ENCODE measurements around the gene TACC2. TPM values are rescaled to one million over a fixed set of nuclear protein-coding genes. Genes with fewer than 3 reads are reported as not detected.

TACC2 gene
- total RNA-seq, 3 donors from 2014 or later = 26.1 to 30.5 (median 28.5) TPM

DNA sequence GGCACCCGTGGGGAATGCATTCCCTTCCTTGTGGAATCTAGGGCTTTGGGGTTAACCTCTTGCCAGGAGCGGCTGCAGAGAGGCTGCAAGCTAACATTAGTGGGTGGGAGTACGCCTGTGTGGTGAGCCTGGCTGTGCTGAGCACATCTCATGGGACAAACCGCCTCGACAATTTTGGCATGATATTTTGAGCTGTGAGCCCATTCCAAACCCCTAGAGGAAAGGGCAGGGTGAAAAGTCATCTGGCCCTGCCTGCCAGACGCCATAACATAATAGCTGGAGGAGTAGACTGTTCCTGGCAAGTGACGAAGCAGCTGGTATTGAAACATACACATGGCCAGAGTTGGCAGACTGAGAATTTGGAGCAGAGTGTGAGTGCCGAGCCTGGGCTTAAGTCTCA lies 110.0 kb downstream of the TACC2 start:
- intact Hi-C loops (cut with DNase I; ENCODE audit: low total_unique reads) = no loop called here
- TF ChIP-seq POLR2A (IDR thresholded peaks at IDR 0.05) = no peak
- TF ChIP-seq POLR2AphosphoS5 (IDR thresholded peaks at IDR 0.05) = no peak
- TF ChIP-seq, protein P1, sequence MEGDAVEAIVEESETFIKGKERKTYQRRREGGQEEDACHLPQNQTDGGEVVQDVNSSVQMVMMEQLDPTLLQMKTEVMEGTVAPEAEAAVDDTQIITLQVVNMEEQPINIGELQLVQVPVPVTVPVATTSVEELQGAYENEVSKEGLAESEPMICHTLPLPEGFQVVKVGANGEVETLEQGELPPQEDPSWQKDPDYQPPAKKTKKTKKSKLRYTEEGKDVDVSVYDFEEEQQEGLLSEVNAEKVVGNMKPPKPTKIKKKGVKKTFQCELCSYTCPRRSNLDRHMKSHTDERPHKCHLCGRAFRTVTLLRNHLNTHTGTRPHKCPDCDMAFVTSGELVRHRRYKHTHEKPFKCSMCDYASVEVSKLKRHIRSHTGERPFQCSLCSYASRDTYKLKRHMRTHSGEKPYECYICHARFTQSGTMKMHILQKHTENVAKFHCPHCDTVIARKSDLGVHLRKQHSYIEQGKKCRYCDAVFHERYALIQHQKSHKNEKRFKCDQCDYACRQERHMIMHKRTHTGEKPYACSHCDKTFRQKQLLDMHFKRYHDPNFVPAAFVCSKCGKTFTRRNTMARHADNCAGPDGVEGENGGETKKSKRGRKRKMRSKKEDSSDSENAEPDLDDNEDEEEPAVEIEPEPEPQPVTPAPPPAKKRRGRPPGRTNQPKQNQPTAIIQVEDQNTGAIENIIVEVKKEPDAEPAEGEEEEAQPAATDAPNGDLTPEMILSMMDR (IDR thresholded peaks at IDR 0.05) = no peak
- Histone ChIP-seq H3K27ac (no peak overlapping the region), H3K4me1 (no peaks in the 10 kb centered on the region), H3K9me3 (no peaks in the 10 kb centered on the region), H3K36me3 (no peaks in the 10 kb centered on the region), H3K27me3 (no peaks in the 10 kb centered on the region), H3K4me3 (no peak overlapping the region)
- no peak for DNase-seq (ENCODE audit: low spot score in 2 of 2)

DNA sequence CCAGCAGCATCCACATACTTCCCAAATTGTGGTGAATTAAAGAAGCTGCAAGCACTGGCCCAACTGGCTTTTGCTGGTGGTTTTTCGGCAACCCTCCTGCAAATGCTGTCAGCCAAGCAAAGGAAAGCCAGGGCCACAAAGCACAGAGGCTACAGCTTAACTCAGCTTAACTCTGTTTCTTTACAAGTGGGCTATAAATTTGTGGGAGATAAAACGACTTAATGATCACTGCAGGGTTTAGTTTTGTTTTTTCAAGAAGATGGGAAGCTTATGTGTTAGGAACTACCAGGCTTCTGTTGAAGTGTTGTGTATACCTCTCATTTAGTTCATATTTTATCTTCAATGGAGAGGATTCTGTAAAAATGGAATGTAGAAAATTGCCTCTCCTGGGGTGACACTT lies 110.6 kb downstream of the TACC2 start:
- Histone ChIP-seq H3K36me3 (no peaks in the 10 kb centered on the region), H3K27me3 (no peaks in the 10 kb centered on the region), H3K4me1 (no peaks in the 10 kb centered on the region), H3K4me3 (no peak overlapping the region), H3K27ac (no peak overlapping the region), H3K9me3 (no peaks in the 10 kb centered on the region)
- intact Hi-C loops (cut with DNase I; ENCODE audit: low total_unique reads) = no loop called here
- TF ChIP-seq POLR2A (IDR thresholded peaks at IDR 0.05) (no peak), POLR2AphosphoS5 (IDR thresholded peaks at IDR 0.05) (no peak)
- TF ChIP-seq, protein P1 (IDR thresholded peaks at IDR 0.05) = no peak
- no peak for DNase-seq (ENCODE audit: low spot score in 2 of 2)

DNA sequence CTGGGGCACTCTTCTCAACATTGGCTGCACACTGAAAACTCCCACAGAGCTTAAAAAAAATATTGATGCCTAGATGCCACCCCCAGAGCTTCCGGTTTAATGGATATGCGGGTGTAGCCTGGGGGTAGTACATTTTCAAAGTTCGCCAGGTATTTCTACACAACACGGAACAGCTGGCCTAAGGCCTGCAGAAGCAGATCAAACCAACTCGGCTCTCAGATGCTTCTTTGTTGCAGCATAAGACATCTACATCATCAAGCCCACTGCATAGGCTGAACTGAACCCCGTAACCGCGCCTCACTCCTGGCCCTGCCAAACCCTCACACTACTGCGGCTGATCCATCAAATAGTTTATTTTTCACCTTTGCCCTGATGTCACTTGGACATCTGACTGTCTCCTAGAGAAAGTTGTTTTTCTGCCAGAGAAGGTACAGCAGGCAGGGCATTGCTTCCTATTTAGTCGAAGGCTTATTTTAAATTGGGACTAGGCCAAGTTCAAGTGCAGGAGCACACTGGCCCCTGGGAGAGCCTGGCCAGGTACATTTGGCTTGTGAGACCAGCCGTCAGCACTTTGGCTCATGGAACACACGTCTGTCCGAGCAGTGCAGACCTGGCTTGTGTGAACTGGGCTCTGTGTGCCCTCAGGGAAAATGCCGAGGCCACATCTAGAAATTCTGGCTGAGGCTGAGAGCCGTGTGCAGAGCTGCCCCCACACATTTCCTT lies 113.3 kb downstream of the TACC2 start:
- TF ChIP-seq POLR2AphosphoS5 (IDR thresholded peaks at IDR 0.05) = no peak
- TF ChIP-seq, protein P1 (IDR thresholded peaks at IDR 0.05) = no peak
- no peak for TF ChIP-seq POLR2A (IDR thresholded peaks at IDR 0.05)
- no peaks in the 10 kb centered on the region for H3K36me3 ChIP-seq
- H3K27me3 ChIP-seq = no peaks in the 10 kb centered on the region
- no peaks in the 10 kb centered on the region for H3K4me1 ChIP-seq
- intact Hi-C loops (cut with DNase I; ENCODE audit: low total_unique reads) = no loop called here
- peak overlapping the region; percentile 43 to 67 for H3K27ac ChIP-seq
- H3K4me3 ChIP-seq = no peak overlapping the region
- peak in 1 of 2 donors; percentile 38 for DNase-seq (ENCODE audit: low spot score in 2 of 2)
- no peaks in the 10 kb centered on the region for H3K9me3 ChIP-seq

DNA sequence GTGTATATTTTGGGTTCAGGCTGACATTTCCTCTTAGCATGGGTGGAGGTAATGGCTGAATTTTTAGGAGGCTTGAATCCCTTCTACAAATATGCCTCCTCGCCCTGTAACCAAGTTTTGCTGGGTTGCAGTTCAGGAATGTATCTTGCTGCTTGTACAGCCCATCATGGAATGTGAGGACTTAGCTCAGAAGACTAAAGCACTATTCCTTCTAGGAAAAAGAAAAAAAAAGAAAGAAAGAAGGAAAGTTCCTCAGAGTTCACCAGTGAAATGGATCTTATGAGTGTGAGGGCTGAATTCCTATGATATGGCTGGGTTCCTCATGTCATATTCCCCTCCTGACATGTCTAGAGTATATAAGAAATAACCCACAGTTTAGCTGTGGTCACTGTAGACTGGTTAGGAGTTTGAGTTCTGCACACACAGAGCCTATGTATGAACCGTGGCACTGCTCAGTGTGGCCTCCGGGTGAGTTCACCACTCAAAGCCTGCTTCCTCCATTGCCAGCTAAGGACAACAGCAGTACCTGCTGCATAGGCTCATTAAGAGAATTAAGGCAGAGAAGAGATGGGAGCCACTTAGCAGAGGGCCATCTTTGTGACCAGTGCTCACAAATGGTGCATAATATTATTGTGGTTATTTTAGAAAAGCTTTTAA lies 114.0 kb downstream of the TACC2 start:
- DNase-seq (ENCODE audit: low spot score in 2 of 2) = no peak
- peak overlapping the region; percentile 43 to 67 for H3K27ac ChIP-seq

More for the DNA sequence above, 114.0 kb downstream of the TACC2 start:
- intact Hi-C loops (cut with DNase I; ENCODE audit: low total_unique reads) = no loop called here
- TF ChIP-seq POLR2A (IDR thresholded peaks at IDR 0.05) = no peak
- TF ChIP-seq, protein P1 (IDR thresholded peaks at IDR 0.05) = no peak
- no peak for TF ChIP-seq POLR2AphosphoS5 (IDR thresholded peaks at IDR 0.05)
- H3K36me3 ChIP-seq = no peaks in the 10 kb centered on the region
- H3K27me3 ChIP-seq = no peaks in the 10 kb centered on the region
- no peak overlapping the region for H3K4me3 ChIP-seq
- H3K4me1 ChIP-seq = no peaks in the 10 kb centered on the region
- H3K9me3 ChIP-seq = no peaks in the 10 kb centered on the region
